Heart right ventricle (tissue), 16 donors: ENCODE data around the gene C8G. TPM values are rescaled to one million over a fixed set of nuclear protein-coding genes. Genes with fewer than 3 reads are reported as not detected.

ENCODE experiments used
- ATAC-seq, 8 donors: fragments of 200-7000 bp; cut with Tn5 transposase; one replicate each; pipeline ENCODE4 v1.9.1; 2020; ENCODE audit warnings: mild to moderate bottlenecking in 8 of 8, moderate library complexity in 8 of 8, moderate number of reproducible peaks in 1 of 8
- DNase-seq, 2 donors: peaks; one replicate each; pipeline ENCODE4 v3.0.0-alpha.2; 2020
- H3K27ac ChIP-seq, 10 donors: fragments of 200-600 bp; sonication (generic) in 2 of 10; one replicate each; pipeline versions ENCODE4 v1.5.0 to v1.8.0; 2020 to 2022; ENCODE audit warnings: mild to moderate bottlenecking in 3 of 10
- H3K27me3 ChIP-seq, 7 donors: fragments of 200-600 bp; one replicate each; pipeline ENCODE4 v1.8.0; 2021 to 2022; ENCODE audit warnings: mild to moderate bottlenecking in 2 of 7
- H3K36me3 ChIP-seq, 9 donors: fragments of 200-600 bp; sonication (generic) in 1 of 9; one replicate each; pipeline versions ENCODE4 v1.5.0 to v1.8.0; 2020 to 2022; ENCODE audit warnings: mild to moderate bottlenecking in 2 of 9
- H3K4me1 ChIP-seq, 9 donors: fragments of 200-600 bp; sonication (generic) in 1 of 9; one replicate each; pipeline versions ENCODE4 v1.5.0 to v1.8.0; 2020 to 2022; ENCODE audit warnings: mild to moderate bottlenecking in 4 of 9
- H3K4me3 ChIP-seq, 10 donors: fragments of 200-600 bp; sonication (generic) in 2 of 10; one replicate each; pipeline versions ENCODE4 v1.5.0 to v1.8.0; 2020 to 2022; ENCODE audit warnings: mild to moderate bottlenecking in 7 of 10, moderate library complexity in 2 of 10
- H3K9me3 ChIP-seq, 11 donors: fragments of 200-600 bp in 10 of 11; sonication (generic) in 2 of 11; one replicate each; pipeline versions ENCODE4 v1.5.0 to v1.8.0; 2013 to 2022; ENCODE audit warnings: mild to moderate bottlenecking in 2 of 11, control low read depth in 1 of 11, moderate library complexity in 1 of 11
- CTCF ChIP-seq, 9 donors: fragments of 200-600 bp; sonication (generic) in 2 of 9; IDR thresholded peaks; one replicate each; pipeline versions ENCODE4 v1.5.0 to v1.8.0; 2021 to 2022; ENCODE audit warnings: antibody characterized with exemption in 9 of 9, mild to moderate bottlenecking in 5 of 9, moderate library complexity in 1 of 9
- WGBS, 2 donors: extraction: QIAGEN DNeasy Blood & Tissue Kit; methylation state at CpG; one replicate each; pipeline ENCODE4 v1.1.7; 2013; ENCODE audit warnings: inconsistent platforms in 1 of 2; 5-methylcytosine and 5-hydroxymethylcytosine counted together
- intact Hi-C, 10 donors: fragments of 100-400 bp; cut with DNase I; formaldehyde crosslinking; loops; one replicate each; pipeline versions ENCODE4 v1.11.1 to v1.14.2; 2022
- polyA plus RNA-seq, 2 donors: library from polyadenylated mRNA; stranded (reverse); fragments of 200-250 nt; gene quantifications; one replicate each; pipeline ENCODE4 v1.2.3, GENCODE V29; 2013
- total RNA-seq, 10 donors: library from RNA; stranded (reverse); fragmentation: NEBNext Ultra II Directional in 3 of 10; extraction: Animal tissue kit (Norgen Biotek cat#: 25700) in 3 of 10; gene quantifications; one replicate each; pipeline versions ENCODE4 v1.2.1 to v1.2.4, GENCODE V29; 2021 to 2023
- donor health status: Arrhythmogenic right ventricular cardiomyopathy.
- donor health status: ischemic (EF 13 %, LVEDD 7.1; RV severe dilation, severe dysfunction).
- donor health status: healthy with polysubstance abuse.
- donor health status: DM: no; HTN: yes; CAD: no.
- donor health status: DM: no; HTN: no; CAD: no.
- donor health status: ischemic (EF 25% LVEDD 6.9; RV normal size, moderate dysfunction).
- donor health status: ischemic (EF 25% LVEDD 5.7; RV mildly dilated, moderate dysfunction).
- donor health status: healthy.
- donor health status: DM: yes; HTN: yes; CAD: no.
- donor health status: Ischemic cardiomyopathy.
- donor health status: ischemic (EF 35%, LVEDD 5.7; RV mildly dilated, moderate dysfunction).
- donor health status: nonischemic (EF 11% LVEDD 7.7; RV severe dilation, severe dysfunction).
- donor health status: DM: yes; HTN: yes; CAD: no.
- donor health status: PGD.
- donor health status: ischemic (EF 29% LVEDD 5.4; RV normal size, mild dysfunction).
- donor health status: nonischemic (EF 23%, LVEDD 6.1; RV moderate dilation, normal function).

Gene C8G
- total and polyA plus RNA-seq, 12 donors: 1.2 to 10.0 (median 2.2) TPM

- H3K9me3 ChIP-seq: no peaks in the 10 kb centered on the region
- TF ChIP-seq CTCF (IDR thresholded peaks at IDR 0.05): no peak
- H3K4me3 ChIP-seq: peak overlapping the region; percentile 49 to 67 (median 58)
- peak in 1 of 8 donors; percentile 0 for ATAC-seq
- no peak for DNase-seq
- H3K36me3 ChIP-seq: no peaks in the 10 kb centered on the region
- peak overlapping the region; percentile 58 to 93 (median 89) for H3K27ac ChIP-seq
- intact Hi-C loops: loop anchor here in 2 of 10 donors (2.0 kb wide), 2 partner anchors 27 to 29 kb away; no protein-coding TSS in a partner anchor
- peaks cover 16 to 94% (median 57%) of the 10 kb centered on the region in 9 donors for H3K4me1 ChIP-seq
- peaks cover 0 to 20% (median 0%) of the 10 kb centered on the region in 7 donors for H3K27me3 ChIP-seq
- 7 to 14% methylated on average over 26 to 33 of the region's 33 CpGs for WGBS, 2 donors
Observed at GRCh38 chr9:136977649-136978072, 32.6 kb downstream of the C8G start.

GRCh38 chr9:136978073-136978864, 33.2 kb downstream of the C8G start:
- no peaks in the 10 kb centered on the region for H3K36me3 ChIP-seq
- H3K27ac ChIP-seq: peak overlapping the region; percentile 58 to 93 (median 89)
- 4 to 5% methylated on average over 59 to 77 of the region's 78 CpGs for whole genome bisulfite sequencing, 2 donors
- H3K27me3 ChIP-seq: peaks cover 0 to 24% (median 0%) of the 10 kb centered on the region in 7 donors
- peak; percentile 25 to 50 (median 39) for ATAC-seq
- peaks cover 16 to 94% (median 62%) of the 10 kb centered on the region in 9 donors for H3K4me1 ChIP-seq
- TF ChIP-seq CTCF (IDR thresholded peaks at IDR 0.05): no peak
- H3K9me3 ChIP-seq: no peaks in the 10 kb centered on the region
- intact Hi-C loops: loop anchor here in 1 of 10 donors (2.0 kb wide), 1 partner anchor 27 kb away; no protein-coding TSS in a partner anchor
- DNase-seq: peak; percentile 89
- H3K4me3 ChIP-seq: peak overlapping the region; percentile 49 to 67 (median 58)

- peaks cover 16 to 89% (median 62%) of the 10 kb centered on the region in 9 donors for H3K4me1 ChIP-seq
- peak overlapping the region in 8 of 10 donors; percentile 55 to 93 (median 88) for H3K27ac ChIP-seq
- H3K9me3 ChIP-seq: no peaks in the 10 kb centered on the region
- H3K4me3 ChIP-seq: peak overlapping the region in 4 of 10 donors; percentile 18 to 32 (median 26)
- intact Hi-C loops: loop anchor here in 1 of 10 donors (2.0 kb wide), 1 partner anchor 28 kb away; no protein-coding TSS in a partner anchor
- no peaks in the 10 kb centered on the region for H3K36me3 ChIP-seq
- DNase-seq: peak in 1 of 2 donors; percentile 23
- 63 to 66% methylated on average over 39 to 41 of the region's 41 CpGs for WGBS, 2 donors
- TF ChIP-seq CTCF (IDR thresholded peaks at IDR 0.05): no peak
- ATAC-seq: no peak
- H3K27me3 ChIP-seq: peaks cover 0 to 31% (median 0%) of the 10 kb centered on the region in 7 donors
Observed at GRCh38 chr9:136978865-136979544, 34.0 kb downstream of the C8G start.
